Measurements from ENCODE around the gene FILIP1L. TPM values are rescaled to one million over a fixed set of nuclear protein-coding genes. Genes with fewer than 3 reads are reported as not detected.

The FILIP1L gene
- total and polyA plus RNA-seq, 7 donors: 9.2 to 274 (median 78.5) TPM

- Histone ChIP-seq H3K27ac (no peak overlapping the region), H3K27me3 (ENCODE audit: insufficient read depth in 3 of 3, low read length in 2 of 3) (no peaks in the 10 kb centered on the region), H3K4me1 (no peaks in the 10 kb centered on the region), H3K4me3 (no peak overlapping the region), H3K9me3 (peaks cover 14% of the 10 kb centered on the region), H3K36me3 (ENCODE audit: insufficient read depth in 1 of 2, low read depth in 1 of 2) (no peaks in the 10 kb centered on the region)
- DNase-seq (no peak), ATAC-seq (no peak)
- 85 to 94% (median 90%) methylated on average over 1 of the region's 1 CpG for WGBS, 3 donors
- TF ChIP-seq CTCF (IDR thresholded peaks at IDR 0.05): no peak
- intact Hi-C loops (cut with DNase I): no loop called here
Measured at GRCh38 chr3:100144255-100144866, 30.1 kb upstream of the FILIP1L start.

- H3K27me3 ChIP-seq (ENCODE audit: insufficient read depth in 3 of 3, low read length in 2 of 3): no peaks in the 10 kb centered on the region
- ATAC-seq (no peak), DNase-seq (no peak)
- 57 to 83% (median 71%) methylated on average over 1 of the region's 1 CpG for WGBS, 3 donors
- no peaks in the 10 kb centered on the region for H3K36me3 ChIP-seq (ENCODE audit: insufficient read depth in 1 of 2, low read depth in 1 of 2)
- H3K27ac ChIP-seq: no peak overlapping the region
- no peak overlapping the region for H3K4me3 ChIP-seq
- no peak for TF ChIP-seq CTCF (IDR thresholded peaks at IDR 0.05)
- intact Hi-C loops (cut with DNase I): no loop called here
- peaks cover 14% of the 10 kb centered on the region for H3K9me3 ChIP-seq
- no peaks in the 10 kb centered on the region for H3K4me1 ChIP-seq
Measured at GRCh38 chr3:100141586-100141985, 27.3 kb upstream of the FILIP1L start.

- H3K27me3 ChIP-seq (ENCODE audit: insufficient read depth in 3 of 3, low read length in 2 of 3): no peaks in the 10 kb centered on the region
- no peaks in the 10 kb centered on the region for H3K36me3 ChIP-seq (ENCODE audit: insufficient read depth in 1 of 2, low read depth in 1 of 2)
- TF ChIP-seq CTCF (IDR thresholded peaks at IDR 0.05): no peak
- DNase-seq (no peak), ATAC-seq (no peak)
- intact Hi-C loops (cut with DNase I): no loop called here
- 95 to 98% (median 98%) methylated on average over 1 of the region's 1 CpG for WGBS, 3 donors
- no peak overlapping the region for H3K27ac ChIP-seq
- H3K9me3 ChIP-seq: peaks cover 14% of the 10 kb centered on the region
- no peak overlapping the region for H3K4me3 ChIP-seq
- no peaks in the 10 kb centered on the region for H3K4me1 ChIP-seq
Measured at GRCh38 chr3:100140976-100141375, 26.7 kb upstream of the FILIP1L start.

- 69 to 90% (median 71%) methylated on average over 1 of the region's 1 CpG for WGBS, 3 donors
Measured at GRCh38 chr3:100136921-100137320, 22.6 kb upstream of the FILIP1L start.

More at GRCh38 chr3:100136921-100137320, 22.6 kb upstream of the FILIP1L start:
- intact Hi-C loops (cut with DNase I): no loop called here
- no peak for DNase-seq
- Histone ChIP-seq H3K4me3 (no peak overlapping the region), H3K27ac (peak overlapping the region; percentile 33), H3K27me3 (ENCODE audit: insufficient read depth in 3 of 3, low read length in 2 of 3) (no peaks in the 10 kb centered on the region), H3K9me3 (no peaks in the 10 kb centered on the region), H3K36me3 (ENCODE audit: insufficient read depth in 1 of 2, low read depth in 1 of 2) (no peaks in the 10 kb centered on the region), H3K4me1 (no peaks in the 10 kb centered on the region)
- peak in 3 of 4 donors; percentile 39 to 69 (median 59) for ATAC-seq
- no peak for TF ChIP-seq CTCF (IDR thresholded peaks at IDR 0.05)
